ENCODE measurements around the gene SCAPER. TPM values are rescaled to one million over a fixed set of nuclear protein-coding genes. Genes with fewer than 3 reads are reported as not detected.

SCAPER gene
- total RNA-seq, 1 experiment from 2014 or later, result 7.4 TPM

- no peaks in the 10 kb centered on the region for H3K79me1 ChIP-seq (ENCODE audit: insufficient read depth, low read depth, low read length, poor library complexity, severe bottlenecking)
- H3K14ac ChIP-seq (ENCODE audit: insufficient read depth, low read length), result no peak overlapping the region
- no peak overlapping the region for H2BK120ac ChIP-seq (ENCODE audit: low read depth, low read length, poor library complexity, severe bottlenecking)
- H3K4me1 Mint-ChIP-seq, result peaks cover 5 to 6% of the 10 kb centered on the region in 2 experiments; a peak in 3 of 4 replicates
- H3K23ac ChIP-seq (ENCODE audit: insufficient read length, low read depth, low read length), result no peak overlapping the region
- H3K9me3 ChIP-seq (ENCODE audit: control insufficient read depth, low read depth, low read length), result no peaks in the 10 kb centered on the region
- H3K4me2 ChIP-seq (ENCODE audit: insufficient read depth, insufficient read length, low read length), result no peak overlapping the region
- no peak for TF ChIP-seq CTCF (conservative IDR thresholded peaks at IDR 0.05)
- no peak overlapping the region for H3K9ac ChIP-seq (ENCODE audit: extremely low read depth, insufficient read length, low read length)
- no peak overlapping the region for H4K5ac ChIP-seq (ENCODE audit: insufficient read length, low read depth, low read length)
- no peaks in the 10 kb centered on the region for H3K79me2 ChIP-seq (ENCODE audit: insufficient read depth, low read length)
- H2BK20ac ChIP-seq (ENCODE audit: low read depth, low read length, poor library complexity, severe bottlenecking), result no peak overlapping the region
- H3K27ac Mint-ChIP-seq, result no peak overlapping the region
- no peak overlapping the region for H3K4me3 Mint-ChIP-seq
- H2AFZ ChIP-seq (ENCODE audit: low read length), result no peak overlapping the region
- no peak overlapping the region for H3T11ph ChIP-seq (ENCODE audit: low read length)
- H3K23me2 ChIP-seq (ENCODE audit: insufficient read length, low read depth, low read length, poor library complexity, severe bottlenecking), result no peaks in the 10 kb centered on the region
- H3K27ac ChIP-seq (ENCODE audit: insufficient read length, low read depth, low read length), result no peak overlapping the region
- H3K18ac ChIP-seq (ENCODE audit: insufficient read length, low read depth, low read length), result no peak overlapping the region
- H2BK12ac ChIP-seq (ENCODE audit: insufficient read length, low read depth, low read length), result no peak overlapping the region
- no peak overlapping the region for H2BK15ac ChIP-seq (ENCODE audit: low read depth, low read length)
- whole genome bisulfite sequencing (ENCODE audit: extremely low coverage, insufficient read length, low lambda C conversion rate), result no CpG with 5 or more reads among the region's 1 CpG
- no peak overlapping the region for H4K91ac ChIP-seq (ENCODE audit: insufficient read length, low read depth, low read length)
- H3K27me3 Mint-ChIP-seq (ENCODE audit: low read depth), result no peaks in the 10 kb centered on the region
- H4K8ac ChIP-seq (replicated peaks; ENCODE audit: insufficient read length, low read depth, low read length), result no peak overlapping the region
- H3K27me3 ChIP-seq (ENCODE audit: insufficient read depth, low read length), result no peaks in the 10 kb centered on the region
- no peak overlapping the region for H2AK5ac ChIP-seq (ENCODE audit: insufficient read length, low read length)
- no peaks in the 10 kb centered on the region for H3K9me3 Mint-ChIP-seq
- DNase-seq, result no peak
- no peak overlapping the region for H3K56ac ChIP-seq (ENCODE audit: insufficient read length, low read depth, low read length)
- H3K4me1 ChIP-seq (ENCODE audit: insufficient read depth, low read length), result no peaks in the 10 kb centered on the region
- no peak overlapping the region for H2BK5ac ChIP-seq (ENCODE audit: insufficient read length, low read length)
- no peaks in the 10 kb centered on the region for H3K36me3 Mint-ChIP-seq (ENCODE audit: insufficient read depth in 1 of 3, low read depth in 3 of 3)
- no peak overlapping the region for H3K4ac ChIP-seq (ENCODE audit: low read depth, low read length)
- no peaks in the 10 kb centered on the region for H4K20me1 ChIP-seq (ENCODE audit: control insufficient read depth, insufficient read depth, insufficient read length)
Observed at GRCh38 chr15:76378691-76379090, 526.4 kb downstream of the SCAPER start.

Data from H9 (cell line).